ENCODE data around the gene DNAH14. TPM values are rescaled to one million over a fixed set of nuclear protein-coding genes. Genes with fewer than 3 reads are reported as not detected.

The DNAH14 gene
- total RNA-seq, 1 experiment from 2014 or later, result 39.7 TPM

- no peak overlapping the region for H2BK15ac ChIP-seq (ENCODE audit: low read depth, low read length)
- H4K5ac ChIP-seq (ENCODE audit: insufficient read length, low read depth, low read length), result no peak overlapping the region
- no peaks in the 10 kb centered on the region for H3K27me3 ChIP-seq (ENCODE audit: insufficient read depth, low read length)
- no peaks in the 10 kb centered on the region for H3K23me2 ChIP-seq (ENCODE audit: insufficient read length, low read depth, low read length, poor library complexity, severe bottlenecking)
- no peak overlapping the region for H3K23ac ChIP-seq (ENCODE audit: insufficient read length, low read depth, low read length)
- H3K9me3 ChIP-seq (ENCODE audit: control insufficient read depth, low read depth, low read length), result no peaks in the 10 kb centered on the region
- H3K56ac ChIP-seq (ENCODE audit: insufficient read length, low read depth, low read length), result no peak overlapping the region
- no peak overlapping the region for H3T11ph ChIP-seq (ENCODE audit: low read length)
- H3K79me2 ChIP-seq (ENCODE audit: insufficient read depth, low read length), result 0 out of 2 replicates have a peak, but pooled peaks cover 2% of the 10 kb centered on the region
- no peak overlapping the region for H3K4me2 ChIP-seq (ENCODE audit: insufficient read depth, insufficient read length, low read length)
- H2BK120ac ChIP-seq (ENCODE audit: low read depth, low read length, poor library complexity, severe bottlenecking), result no peak overlapping the region
- H3K14ac ChIP-seq (ENCODE audit: insufficient read depth, low read length), result no peak overlapping the region
- no peak overlapping the region for H4K91ac ChIP-seq (ENCODE audit: insufficient read length, low read depth, low read length)
- H2AK5ac ChIP-seq (ENCODE audit: insufficient read length, low read length), result no peak overlapping the region
- no peak overlapping the region for H2AFZ ChIP-seq (ENCODE audit: low read length)
- H3K4me1 Mint-ChIP-seq, result peaks cover 24 to 29% of the 10 kb centered on the region in 2 experiments
- H3K4me1 ChIP-seq (ENCODE audit: insufficient read depth, low read length), result no peaks in the 10 kb centered on the region; the same call in 1 of the 2 replicates
- no peaks in the 10 kb centered on the region for H3K9me3 Mint-ChIP-seq
- no peak overlapping the region for H3K9ac ChIP-seq (ENCODE audit: extremely low read depth, insufficient read length, low read length)
- no peak overlapping the region for H4K8ac ChIP-seq (replicated peaks; ENCODE audit: insufficient read length, low read depth, low read length)
- no peak overlapping the region for H3K4ac ChIP-seq (ENCODE audit: low read depth, low read length)
- no peak overlapping the region for H2BK20ac ChIP-seq (ENCODE audit: low read depth, low read length, poor library complexity, severe bottlenecking)
- no peaks in the 10 kb centered on the region for H3K27me3 Mint-ChIP-seq (ENCODE audit: low read depth)
- no peaks in the 10 kb centered on the region for H4K20me1 ChIP-seq (ENCODE audit: control insufficient read depth, insufficient read depth, insufficient read length)
- no peak overlapping the region for H2BK12ac ChIP-seq (ENCODE audit: insufficient read length, low read depth, low read length)
- no peak overlapping the region for H3K27ac ChIP-seq (ENCODE audit: insufficient read length, low read depth, low read length)
- H2BK5ac ChIP-seq (ENCODE audit: insufficient read length, low read length), result no peak overlapping the region
- DNase-seq, result no peak
- no peak overlapping the region for H3K4me3 Mint-ChIP-seq
- peak overlapping the region in 1 of 3 experiments; percentile 36; a peak in 1 of 7 replicates for H3K27ac Mint-ChIP-seq
- no peaks in the 10 kb centered on the region for H3K79me1 ChIP-seq (ENCODE audit: insufficient read depth, low read depth, low read length, poor library complexity, severe bottlenecking)
- no CpG with 5 or more reads among the region's 6 CpGs for WGBS (ENCODE audit: extremely low coverage, insufficient read length, low lambda C conversion rate)
- TF ChIP-seq CTCF (conservative IDR thresholded peaks at IDR 0.05), result no peak
- H3K36me3 Mint-ChIP-seq (ENCODE audit: insufficient read depth in 1 of 3, low read depth in 3 of 3), result peaks cover 26 to 55% (median 47%) of the 10 kb centered on the region in 3 experiments; a peak in 6 of 7 replicates
- no peak overlapping the region for H3K18ac ChIP-seq (ENCODE audit: insufficient read length, low read depth, low read length)
Measured at GRCh38 chr1:225410036-225410435, 480.6 kb downstream of the DNAH14 start.
